NCI-H1694 (cell line): Measurements from ENCODE around the gene BTG2.
A peak's percentile ranks its signal among the peaks of the same experiment; 100 is the strongest.

Source experiments
- DNase-seq: peaks from one replicate; lab custom pipeline; 2025; lab: John Stamatoyannopoulos, UW

The BTG2 gene

DNA sequence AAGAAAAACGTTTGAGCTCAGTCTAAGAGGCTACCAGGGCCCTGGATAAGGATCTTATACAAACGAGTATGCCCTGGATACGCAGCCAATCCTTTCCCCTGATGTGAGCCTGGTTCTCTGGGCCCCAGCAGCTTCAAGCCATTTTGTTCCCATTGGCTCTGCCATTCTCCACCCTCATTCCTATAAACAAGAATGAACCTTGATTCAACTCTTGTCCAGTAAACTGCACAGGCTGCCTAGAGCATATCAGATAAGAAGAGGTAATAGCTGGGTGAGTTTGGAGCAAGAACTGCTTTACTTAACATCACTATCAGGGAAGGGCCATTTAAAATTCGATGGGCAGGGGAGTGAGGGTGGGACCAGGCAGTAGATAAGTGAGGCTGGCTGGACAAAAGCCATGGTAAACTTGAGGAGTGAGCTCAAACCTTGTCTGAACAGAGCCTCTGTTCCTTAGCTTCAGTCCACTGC, 11.3 kb downstream of the BTG2 start:
- DNase-seq = no peak

DNA sequence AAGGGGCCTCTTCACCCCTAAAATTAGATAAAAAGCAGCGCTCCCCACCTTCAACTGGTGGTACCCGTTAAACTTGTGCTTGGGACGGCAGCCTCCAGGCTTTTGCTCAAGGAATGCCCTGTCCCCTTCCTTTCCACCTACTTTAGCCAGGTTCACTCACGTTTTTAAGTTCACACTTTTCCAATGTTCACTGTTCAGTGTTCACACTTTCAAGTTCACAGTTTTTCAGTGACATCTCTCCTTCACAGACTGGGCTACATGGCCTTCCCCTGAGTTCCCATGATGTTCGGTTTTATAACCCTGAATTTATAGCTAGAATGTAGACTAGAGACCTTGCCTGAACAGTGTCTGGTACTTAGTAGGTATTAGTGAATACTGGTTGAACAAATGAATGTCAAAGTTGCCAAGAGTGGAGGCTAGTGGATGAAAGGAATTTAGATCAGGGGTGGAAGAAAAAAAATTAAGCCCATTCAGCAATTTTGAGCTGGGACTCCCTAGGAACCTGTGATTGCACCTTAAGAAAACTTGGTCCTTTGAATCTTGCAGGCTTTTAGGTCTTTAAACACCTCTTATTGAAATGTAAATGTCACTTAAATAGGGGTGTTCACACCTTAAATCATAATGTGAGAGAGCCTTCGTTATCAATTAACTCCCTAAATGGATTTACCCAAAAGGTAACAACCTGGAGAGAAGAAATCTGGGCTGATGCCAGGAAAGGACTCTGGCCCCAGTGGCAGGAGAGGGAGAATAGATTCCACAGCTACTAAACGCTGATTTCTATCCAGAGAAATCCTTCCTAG, 12.3 kb downstream of the BTG2 start:
- no peak for DNase-seq

DNA sequence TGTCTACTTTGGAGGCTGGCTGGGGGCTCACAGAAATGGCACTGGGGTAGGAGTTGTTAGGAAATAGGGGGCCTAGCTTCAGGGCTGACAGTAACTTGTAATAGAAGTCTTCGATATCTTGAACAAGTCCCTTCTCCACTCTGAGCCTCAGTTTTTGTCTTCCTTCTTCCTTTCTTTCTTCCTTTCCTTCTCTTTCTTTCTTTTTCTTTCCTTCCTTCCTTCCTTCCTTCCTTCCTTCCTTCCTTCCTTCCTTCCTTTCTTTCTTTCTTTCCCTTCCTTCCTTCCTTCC, 12.9 kb downstream of the BTG2 start:
- no peak for DNase-seq

DNA sequence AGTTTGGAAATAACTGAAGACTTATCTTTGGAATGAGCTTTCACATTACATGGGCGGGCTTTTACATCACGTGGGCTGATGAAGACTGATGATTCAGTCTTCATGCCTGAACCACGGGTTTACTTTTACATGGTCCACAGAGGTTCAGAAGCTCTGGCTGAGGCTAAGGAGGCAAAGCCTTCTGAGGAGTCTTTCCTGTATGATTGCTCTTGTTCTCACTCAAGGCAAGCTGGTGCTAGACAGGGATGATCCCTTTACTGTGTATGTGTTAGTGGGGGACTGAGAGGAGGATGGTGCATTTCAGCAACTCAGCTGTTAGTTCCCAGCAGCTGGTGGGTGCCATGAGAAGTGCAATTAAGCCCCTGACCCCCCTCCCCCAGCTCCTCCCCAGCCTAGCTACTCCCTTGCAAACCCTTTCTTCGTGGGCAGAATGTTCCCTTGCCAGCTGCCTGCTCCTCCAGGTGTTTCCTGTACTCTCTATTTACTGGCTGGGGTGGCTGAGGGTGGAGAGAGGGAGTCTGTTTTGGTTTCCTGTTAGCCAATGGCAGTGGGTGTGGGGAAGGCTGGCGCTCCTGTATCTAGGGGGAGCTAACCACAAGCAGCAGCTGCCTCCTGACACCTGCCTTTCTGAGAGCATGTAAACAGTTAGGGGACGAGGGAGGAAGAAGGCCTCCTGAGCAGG, 15.4 kb downstream of the BTG2 start:
- DNase-seq = peak; percentile 33

DNA sequence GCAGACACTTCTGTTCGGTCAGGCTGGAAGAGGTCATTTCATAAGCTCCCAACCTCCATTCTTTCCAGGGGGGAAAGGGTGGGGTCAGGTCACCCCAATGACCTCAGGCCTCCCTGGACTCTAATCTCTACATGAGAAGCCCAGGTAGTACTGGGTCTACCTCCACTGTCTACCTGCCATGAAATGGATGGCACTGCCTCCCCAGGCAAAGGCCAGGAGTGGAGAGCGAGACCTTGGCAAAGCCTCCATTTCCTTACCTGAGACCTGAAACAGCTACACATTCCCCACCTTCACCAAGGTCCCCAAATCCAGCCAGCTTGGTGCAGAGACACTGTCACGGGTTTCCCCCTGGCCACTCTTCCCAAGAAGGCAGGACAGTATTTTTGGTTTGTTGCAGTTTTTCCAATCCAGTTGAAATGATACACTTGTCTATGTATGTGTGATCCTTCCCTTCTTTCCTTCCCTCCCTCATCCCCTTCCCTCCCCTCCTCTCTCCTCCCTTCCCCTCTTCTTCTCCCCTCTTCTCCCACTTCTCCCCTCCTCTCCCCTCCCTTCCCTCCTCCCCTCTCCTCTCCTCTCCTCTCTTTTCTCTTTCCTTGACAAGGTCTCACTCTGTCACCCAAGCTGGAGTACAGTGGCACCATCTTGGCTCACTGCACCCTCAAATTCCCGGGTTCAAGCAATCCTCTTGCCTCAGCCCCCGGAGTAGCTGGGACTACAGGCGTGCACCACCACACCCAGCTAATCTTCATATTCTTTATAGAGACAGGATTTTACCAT, 16.1 kb downstream of the BTG2 start:
- DNase-seq = no peak

DNA sequence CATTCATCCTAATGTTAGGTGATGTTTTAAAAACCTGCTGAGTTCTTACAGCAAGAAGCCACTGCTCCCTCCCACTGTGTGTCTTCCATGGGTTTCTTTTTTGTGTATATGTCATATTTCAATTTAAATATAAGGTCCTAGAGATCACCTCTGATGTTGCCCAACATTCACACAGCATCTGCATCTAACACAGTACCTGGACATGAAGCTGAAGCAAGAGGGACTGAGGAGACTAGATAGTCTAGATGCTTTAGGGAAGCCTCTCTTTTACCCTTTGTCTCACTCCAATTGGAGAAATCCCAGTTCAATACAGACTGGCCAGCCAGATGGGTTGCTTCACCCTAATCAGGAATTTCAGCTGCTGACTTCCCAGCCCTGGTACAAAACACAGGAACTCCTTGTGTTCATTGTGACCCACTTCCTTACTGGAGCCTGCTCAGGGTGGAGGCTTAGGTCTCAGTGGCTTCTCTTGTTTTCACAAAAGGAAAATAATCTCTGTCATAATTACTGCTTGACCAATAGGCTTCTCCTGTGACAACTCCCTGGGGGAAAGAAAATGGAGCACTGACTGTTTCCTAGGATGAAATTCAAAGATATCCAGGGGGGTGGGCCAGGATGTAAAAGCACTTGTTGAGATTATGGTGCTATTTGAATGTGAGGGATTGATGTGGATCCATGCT, 17.3 kb downstream of the BTG2 start:
- DNase-seq = no peak

DNA sequence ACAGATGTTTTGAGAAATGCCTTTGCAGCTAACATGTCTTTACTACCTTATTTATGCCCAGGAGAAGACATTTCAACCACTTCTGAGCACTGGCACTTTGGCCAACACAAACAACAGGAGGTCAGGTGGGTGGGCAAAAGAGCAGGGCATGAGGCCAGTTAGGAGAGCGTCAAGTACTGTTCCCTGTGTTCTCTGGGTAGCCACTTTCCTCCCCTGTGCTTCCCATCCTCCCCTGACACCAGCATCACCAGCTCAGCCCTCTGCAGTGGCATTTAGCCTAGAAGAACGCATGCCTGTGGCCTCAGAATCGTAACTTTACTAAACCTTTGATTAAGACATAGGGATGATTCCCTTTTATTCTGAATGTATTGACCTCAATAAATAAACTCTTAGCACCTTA, 18.3 kb downstream of the BTG2 start:
- DNase-seq = no peak

DNA sequence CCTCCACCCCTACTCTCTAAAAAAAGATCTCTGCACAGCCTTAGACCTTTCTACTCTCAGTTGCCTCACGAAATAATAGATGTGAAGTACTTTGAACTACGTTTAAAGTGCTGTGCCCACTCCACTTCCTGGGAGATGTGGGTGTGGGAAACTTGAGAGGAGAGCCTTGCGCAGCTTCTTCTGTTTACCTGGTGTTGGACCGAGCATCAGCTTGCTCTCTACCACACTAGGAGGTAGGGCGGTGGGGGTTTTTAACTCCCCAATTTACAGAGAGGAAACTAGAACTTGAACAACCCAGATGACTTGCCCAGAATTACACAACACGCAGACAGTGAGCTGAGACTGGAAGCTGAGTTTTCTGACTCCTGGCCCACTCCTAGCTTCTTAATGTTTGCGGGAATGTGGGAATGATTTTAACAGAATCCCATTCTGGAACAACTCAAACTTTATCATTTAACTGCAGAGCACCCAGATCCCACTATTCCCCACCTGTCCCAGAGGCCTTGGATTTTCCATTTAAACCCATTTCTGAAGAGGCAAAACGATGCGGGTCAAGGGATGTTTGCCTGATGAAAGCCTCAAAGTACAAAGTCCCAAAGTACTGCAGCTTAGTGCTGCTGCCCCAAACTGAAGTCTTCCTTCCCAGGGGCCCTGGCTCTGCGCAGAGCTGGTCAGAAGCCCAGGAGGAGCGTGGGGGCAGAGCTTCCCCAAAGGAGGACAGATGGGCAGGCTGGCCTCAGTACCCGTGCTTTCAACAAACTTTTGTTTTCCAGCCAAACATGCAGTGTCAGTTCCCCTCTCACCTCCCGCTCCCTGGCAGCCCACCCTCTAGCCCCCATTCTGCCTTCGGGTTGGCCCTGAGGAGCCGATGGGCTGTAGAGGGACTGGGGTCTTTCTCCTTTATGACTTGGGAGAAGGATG, 19.0 kb downstream of the BTG2 start:
- DNase-seq = no peak

DNA sequence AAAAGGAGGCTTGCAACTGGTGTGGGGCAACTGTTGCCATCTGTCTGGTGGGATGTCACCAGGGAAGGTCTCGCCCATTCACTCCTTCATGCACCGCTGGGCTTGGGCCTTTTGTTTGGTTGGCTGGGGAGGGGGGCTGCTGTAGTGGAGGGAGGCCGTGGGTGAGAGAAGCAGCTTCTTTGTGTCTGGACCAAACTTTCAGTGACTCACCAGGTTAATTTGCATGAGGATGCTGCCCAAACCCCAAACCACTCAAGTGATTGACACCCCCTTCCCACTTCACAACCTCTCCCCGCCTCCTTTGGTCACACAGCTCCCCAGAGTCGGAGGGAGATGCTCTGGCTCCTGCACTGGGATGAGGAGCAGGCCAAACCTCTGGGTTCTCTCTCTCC, 19.7 kb downstream of the BTG2 start:
- peak; percentile 57 for DNase-seq

DNA sequence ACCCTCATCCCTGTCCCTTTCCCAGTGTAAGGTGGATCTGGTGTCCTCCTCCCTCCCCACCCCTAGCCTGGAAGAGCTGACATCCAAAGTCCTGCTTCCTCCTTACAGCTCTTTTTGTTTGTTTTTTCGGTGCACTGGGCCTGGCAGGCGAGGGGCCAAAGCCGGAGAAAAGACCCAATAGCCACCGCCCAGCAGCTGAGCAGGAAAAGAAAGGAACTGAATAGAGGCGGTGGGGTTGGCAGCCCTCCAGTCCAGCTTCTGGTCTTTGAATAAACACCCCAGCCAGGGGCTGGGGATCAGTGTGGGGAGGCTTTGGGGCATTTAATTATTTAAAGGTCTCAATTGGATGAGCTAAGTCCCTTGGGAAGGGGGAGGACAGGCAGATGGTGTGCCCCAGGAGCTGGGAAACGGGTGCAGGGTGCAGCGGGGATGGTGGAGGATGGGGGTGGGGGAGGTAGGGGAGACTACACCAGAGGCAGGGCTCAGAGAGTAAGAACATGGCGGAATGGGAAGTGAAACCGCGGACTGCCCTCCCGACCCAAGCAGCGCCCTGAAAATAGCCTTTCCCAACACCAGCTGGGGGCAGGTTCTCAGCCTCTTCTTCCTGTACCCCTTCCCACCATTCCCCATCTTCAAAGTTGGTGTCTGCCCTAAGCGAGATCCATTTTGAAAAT, 20.2 kb downstream of the BTG2 start:
- peak; percentile 46 for DNase-seq

DNA sequence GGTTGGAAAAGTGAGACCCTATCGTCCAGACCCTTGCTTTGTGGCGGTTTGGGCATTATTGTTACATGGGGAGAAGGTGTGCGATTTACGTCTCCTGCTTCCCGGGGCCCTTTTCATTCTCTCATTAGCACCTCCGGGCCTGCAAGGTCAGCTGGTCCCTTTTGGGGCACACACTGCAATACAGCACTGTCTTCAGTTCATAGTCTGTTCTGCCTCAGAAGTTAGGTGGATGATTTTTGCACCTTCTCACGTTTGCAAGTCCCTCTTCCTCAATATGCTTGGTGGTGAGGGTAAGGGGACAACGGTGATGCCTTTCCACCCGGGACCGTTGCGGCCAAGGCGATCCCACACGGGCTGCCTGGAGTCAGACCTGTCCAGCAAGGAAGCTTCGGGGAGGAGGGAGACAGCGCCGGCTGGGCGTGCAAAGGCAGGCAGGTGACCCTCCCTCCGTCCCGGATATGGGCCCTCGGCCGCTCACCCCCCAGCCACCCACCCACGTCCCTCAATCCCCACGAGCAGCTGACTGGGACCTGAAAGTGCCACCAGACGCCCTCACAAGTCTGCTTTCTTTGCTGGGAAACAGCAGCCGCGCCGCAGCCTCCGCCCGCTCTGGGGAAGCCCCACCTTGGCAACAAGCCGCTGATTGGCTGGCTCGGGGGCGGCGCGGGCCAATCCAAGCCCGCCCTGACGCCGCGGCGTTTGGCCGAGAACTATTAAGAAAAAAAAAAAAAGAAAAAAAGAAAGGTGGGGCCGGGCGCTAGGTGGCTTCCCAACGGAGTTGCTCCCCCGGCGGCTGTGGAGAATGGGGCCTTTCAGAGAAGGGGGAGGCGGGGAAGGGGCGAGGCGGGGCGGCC, 21.7 kb downstream of the BTG2 start:
- DNase-seq = peak; percentile 87

DNA sequence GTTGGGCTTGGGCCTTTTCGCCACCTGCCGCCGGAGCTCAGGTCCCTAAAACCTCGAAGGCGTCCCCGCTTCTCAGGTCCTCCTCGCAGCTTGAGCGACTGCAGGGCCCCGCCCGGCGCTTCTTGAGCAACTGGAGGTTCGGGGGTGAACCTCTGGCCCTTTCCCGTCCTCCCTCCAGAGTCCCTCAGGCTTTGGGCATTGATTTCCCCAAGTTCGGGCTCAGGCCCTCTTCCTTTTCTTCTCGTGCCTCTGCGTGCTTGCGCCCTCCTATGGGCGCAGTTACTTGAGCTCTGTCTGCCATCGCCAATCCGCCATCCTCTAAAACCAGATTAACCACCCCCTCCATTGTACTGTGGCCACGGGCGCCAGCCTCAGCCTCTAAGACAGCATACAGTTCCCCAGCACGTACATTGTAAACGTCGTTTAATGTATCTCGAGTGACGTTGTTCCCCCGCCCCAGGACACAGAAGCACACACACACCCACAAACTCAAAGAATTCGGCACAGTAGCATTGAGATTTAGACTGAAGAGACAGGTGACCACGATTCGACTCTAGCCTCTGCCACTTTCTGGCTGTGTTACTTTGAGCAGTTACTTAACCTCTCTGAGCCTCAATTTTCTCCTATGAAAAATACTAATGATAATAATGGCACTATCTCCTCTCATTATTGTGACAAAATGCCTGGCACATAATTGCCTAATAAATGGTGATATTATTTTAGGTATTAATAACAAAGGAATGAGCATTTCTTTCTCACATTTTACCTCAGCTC, 22.6 kb downstream of the BTG2 start:
- DNase-seq = no peak

DNA sequence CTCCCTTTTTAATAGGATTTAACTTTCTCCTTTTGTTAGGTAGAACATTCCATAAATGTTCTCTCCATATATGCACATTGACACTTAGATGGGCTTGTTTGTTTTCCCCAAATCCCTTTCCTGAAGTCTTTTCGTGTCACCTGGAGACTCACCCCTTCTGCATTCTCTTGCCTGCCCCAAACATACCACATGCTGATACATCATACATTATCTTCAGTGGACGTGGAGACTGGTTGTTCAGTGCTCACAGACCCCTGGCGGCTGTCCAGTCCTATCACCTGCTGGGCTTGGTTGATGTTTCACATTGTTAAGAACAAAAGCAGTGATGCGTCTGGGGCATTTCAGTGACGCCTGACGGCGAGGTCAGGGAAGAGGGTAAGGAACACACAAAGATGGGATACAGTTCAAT, 23.4 kb downstream of the BTG2 start:
- DNase-seq = no peak

DNA sequence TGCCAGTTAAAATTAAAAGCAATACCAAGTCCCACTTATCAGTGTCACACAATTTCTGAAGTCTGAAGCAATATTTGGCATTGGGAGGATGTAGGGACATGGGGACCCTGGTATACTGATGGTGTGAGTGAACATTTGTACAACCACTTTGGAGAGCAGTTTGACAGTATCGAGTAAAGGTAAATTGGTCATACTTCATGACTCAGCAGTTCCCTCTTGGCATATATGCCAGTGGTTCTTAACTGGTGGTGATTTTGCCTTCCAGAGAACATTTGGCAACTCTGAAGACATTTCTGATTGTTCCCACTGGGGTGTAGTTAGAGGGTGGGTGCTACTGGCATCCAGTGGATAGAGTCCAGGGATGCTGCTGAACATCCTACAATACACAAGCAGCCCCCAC, 25.9 kb downstream of the BTG2 start:
- DNase-seq = no peak

DNA sequence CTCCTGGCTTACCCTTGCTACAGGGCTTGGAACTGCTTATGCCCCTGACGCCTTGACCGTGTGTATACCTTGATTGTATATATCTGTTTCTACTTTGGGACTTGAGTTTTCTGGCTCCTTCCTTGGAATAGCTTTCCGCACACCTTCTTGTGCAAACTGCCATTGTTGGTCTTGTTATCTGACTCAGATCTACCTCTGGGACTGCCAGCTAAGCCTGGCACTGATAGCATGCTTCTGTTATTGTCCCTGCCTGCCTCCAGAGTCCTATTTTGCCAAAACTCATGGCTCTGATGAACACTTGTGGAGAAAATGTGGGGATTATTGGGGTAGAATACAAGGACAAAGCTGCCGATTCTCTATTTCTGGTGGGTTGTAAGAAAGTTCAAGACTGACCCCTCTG, 30.2 kb downstream of the BTG2 start:
- DNase-seq = no peak

DNA sequence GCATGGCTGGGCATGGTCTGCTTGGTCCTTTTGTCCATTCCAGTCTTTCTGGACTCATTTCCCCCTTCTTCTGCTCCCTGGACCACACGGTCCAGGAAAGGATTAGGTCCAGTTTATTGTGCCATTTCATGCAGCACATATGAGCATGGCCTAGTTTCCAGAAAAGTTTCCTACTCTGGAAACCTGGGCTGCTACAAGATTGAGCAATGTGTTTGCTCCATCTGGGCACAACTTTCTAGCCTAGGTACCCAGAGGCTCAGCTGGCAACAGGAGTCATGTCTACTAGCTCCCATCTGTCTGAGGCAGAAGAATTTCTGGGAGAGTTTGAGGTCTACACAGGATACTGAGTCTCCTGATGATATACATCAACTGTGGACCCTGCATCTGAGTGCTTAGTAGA, 30.8 kb downstream of the BTG2 start:
- no peak for DNase-seq

DNA sequence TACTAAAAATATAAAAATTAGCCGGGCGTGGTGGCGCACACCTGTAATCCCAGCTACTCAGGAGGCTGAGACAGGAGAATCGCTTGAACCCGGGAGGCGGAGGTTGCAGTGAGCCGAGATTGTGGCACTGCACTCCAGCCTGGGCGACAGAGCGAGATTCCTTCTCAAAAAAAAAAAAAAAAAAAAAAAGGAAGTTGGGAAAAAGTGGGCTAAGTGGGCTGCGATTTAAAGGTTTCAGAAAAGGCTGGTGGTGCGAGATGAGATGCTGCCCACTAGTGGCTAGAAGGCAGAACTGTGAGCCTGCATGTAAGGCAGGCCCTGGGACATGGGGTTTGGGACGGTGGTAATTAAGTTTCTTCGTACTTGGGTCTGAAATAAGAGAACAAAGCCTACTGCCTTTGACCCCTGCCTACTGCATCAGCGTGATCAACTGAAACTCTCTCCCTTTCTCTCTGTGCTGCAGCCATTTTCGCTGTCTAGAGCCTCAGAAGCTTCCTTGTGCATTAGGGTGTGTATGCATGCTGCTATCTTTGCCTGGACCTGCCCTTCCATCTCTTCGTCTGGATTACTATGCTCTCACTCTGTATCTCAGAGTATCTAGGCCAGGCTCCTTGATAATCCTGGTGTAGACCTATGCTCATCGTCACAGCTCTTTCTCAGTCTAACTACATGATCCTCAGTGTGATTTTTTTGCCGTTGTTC, 33.2 kb downstream of the BTG2 start:
- DNase-seq = peak; percentile 44

DNA sequence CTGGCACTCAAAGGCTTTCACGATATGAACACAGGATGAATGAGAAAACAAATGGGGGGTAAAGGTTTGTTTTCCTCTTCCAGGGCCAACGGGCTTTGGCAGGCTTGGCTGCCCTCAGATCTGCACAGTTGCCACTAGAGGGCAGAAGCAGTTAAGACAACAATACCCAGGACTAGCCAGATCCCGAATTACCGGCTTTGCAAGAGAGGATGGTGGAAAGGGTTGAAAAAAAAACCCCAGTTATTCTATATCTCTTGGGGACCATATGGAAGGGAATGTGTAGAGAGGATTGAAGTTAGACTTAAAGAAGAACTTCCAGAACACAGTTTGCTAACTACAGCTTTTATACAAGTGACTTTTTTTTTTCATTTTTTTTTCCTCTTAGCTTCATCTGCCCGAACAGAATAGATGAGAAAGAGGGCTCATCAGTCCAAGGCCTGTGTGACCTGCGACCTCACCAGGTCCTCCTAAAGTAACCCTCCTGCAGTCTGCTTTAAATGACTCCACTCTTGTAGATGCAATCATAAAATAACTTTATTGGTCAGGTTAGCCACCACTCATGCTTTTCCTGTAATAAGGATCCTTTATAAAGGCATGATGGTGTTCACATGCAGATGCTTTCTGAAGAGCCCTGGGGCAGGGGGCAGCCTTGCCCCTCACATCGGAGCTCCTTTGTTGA, 34.9 kb downstream of the BTG2 start:
- peak; percentile 95 for DNase-seq
